GM12891 (cell line): ENCODE results near the gene RAB8A.
"Not testable (repeated sequence)": the region's sequence is repeated elsewhere in the genome, so short reads cannot be mapped to it uniquely, and the experiment has no call there.

Source experiments
- DNase-seq: peaks from one replicate; pipeline ENCODE4 v3.0.0; 2011; ENCODE audit warnings: low spot score; ENCODE audit not compliant: insufficient read length
- FAIRE-seq: peaks from 2 replicates; lab custom pipeline; 2011; peaks lifted over from hg19 to GRCh38; lab: Jason Lieb, UNC
- PAX5 ChIP-seq: IDR thresholded peaks from 2 replicates; pipeline ENCODE4 v1.6.1; 2011; ENCODE audit warnings: low read length, moderate library complexity, mild to moderate bottlenecking; ENCODE audit not compliant: insufficient read depth, severe bottlenecking
- POLR2A ChIP-seq: IDR thresholded peaks from 2 replicates; pipeline ENCODE4 v1.6.1; 2011; ENCODE audit warnings: low read depth, low read length, control low read depth
- POLR2AphosphoS5 ChIP-seq: IDR thresholded peaks from 2 replicates; pipeline ENCODE4 v1.6.1; 2011; ENCODE audit warnings: low read depth, low read length, control low read depth
- POU2F2 ChIP-seq: IDR thresholded peaks from 2 replicates; pipeline ENCODE4 v1.6.1; 2011; ENCODE audit warnings: low read depth, mild to moderate bottlenecking, control low read depth, low read length, moderate library complexity
- SPI1 ChIP-seq: IDR thresholded peaks from 2 replicates; pipeline ENCODE4 v1.6.1; 2011; ENCODE audit warnings: low read depth, low read length, control low read depth
- TAF1 ChIP-seq: IDR thresholded peaks from 2 replicates; pipeline ENCODE4 v1.6.1; 2011; ENCODE audit warnings: low read depth, low read length, control low read depth

The RAB8A gene

DNA sequence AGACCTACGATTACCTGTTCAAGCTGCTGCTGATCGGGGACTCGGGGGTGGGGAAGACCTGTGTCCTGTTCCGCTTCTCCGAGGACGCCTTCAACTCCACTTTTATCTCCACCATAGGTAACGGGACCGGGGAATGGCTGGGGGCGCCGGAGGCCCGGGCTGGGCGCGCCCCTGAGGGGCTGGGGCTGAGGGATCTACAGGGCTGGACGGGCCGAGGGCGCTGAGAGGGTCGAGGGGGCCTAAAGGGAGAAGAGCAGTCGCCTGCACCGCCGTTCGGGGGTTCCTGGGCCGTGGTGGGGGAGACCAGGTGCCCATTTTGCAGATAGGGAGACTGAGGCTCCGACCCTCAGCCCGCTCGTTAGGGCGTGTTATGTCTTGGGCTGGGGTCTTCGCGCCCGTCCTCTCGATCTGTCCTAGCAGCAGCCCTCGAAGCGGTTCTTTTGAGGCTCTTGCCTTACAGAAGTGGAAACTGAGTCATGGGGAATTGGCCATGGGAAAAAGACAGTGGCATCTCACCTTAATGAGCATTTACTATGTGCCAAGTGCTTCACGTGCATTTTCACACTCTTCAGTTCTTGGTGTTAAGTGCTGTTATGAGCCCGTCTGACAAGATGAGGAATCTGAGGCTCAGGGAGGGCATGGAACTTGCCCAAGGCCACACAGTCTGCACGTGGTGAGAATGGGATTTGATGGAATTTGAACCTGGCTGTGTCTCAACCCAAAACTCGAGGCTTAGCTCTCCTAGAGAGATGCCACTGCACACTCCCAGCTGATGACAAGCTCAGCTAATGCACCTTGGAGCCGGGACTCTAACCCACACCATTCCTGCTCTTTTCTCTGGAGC lies 442 bp downstream of the RAB8A start:
- FAIRE-seq = no peak
- no peak for DNase-seq
- TF ChIP-seq POLR2AphosphoS5 (peak; percentile 84), SPI1 (no peak), POU2F2 (no peak), POLR2A (peak; percentile 84), PAX5 (no peak), TAF1 (peak; percentile 94; the same call in 1 of the 2 replicates)

DNA sequence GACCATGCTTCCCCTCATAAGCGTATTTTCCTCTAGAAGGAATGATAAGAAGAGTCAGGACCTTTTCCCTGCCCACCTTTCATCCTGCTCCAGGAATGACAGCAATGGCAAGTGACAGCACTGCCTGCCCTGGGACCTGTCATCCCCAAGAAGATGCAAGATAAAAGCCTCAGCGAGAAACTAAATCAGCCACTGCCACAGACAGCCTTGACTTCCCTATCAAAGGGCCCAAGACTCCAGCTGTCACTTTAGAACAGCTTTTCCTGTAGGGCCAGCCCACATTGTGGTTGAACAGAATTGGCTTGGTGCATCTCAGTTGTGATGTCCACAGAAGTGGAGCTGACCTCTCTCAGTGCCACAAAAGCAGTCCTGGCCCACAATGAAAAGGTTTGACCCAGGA lies 1.1 kb downstream of the RAB8A start:
- no peak for DNase-seq
- TF ChIP-seq POU2F2 = no peak
- TF ChIP-seq PAX5 = no peak
- no peak for TF ChIP-seq SPI1
- no peak for TF ChIP-seq TAF1
- no peak for TF ChIP-seq POLR2A
- no peak for FAIRE-seq

DNA sequence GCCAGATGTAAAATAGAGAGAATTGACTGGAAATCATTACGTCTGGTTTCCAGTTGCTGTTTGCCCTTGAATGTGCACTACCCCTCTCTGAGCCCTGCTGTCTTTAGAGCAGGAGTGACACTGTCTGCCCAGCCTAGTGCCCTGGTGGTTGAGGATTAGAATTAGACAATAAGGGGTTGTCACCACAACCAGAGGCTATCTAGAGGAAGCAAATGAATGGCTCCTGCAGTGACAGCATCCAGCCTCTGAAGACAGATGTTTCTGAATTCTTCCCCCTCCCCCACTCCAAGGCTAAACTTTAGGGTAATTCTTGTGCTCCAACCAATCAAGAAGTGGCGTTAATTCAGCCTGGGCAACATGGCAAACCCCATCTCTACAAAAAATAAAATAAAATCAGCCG lies 2.0 kb downstream of the RAB8A start:
- DNase-seq (no peak), FAIRE-seq (no peak)

DNA sequence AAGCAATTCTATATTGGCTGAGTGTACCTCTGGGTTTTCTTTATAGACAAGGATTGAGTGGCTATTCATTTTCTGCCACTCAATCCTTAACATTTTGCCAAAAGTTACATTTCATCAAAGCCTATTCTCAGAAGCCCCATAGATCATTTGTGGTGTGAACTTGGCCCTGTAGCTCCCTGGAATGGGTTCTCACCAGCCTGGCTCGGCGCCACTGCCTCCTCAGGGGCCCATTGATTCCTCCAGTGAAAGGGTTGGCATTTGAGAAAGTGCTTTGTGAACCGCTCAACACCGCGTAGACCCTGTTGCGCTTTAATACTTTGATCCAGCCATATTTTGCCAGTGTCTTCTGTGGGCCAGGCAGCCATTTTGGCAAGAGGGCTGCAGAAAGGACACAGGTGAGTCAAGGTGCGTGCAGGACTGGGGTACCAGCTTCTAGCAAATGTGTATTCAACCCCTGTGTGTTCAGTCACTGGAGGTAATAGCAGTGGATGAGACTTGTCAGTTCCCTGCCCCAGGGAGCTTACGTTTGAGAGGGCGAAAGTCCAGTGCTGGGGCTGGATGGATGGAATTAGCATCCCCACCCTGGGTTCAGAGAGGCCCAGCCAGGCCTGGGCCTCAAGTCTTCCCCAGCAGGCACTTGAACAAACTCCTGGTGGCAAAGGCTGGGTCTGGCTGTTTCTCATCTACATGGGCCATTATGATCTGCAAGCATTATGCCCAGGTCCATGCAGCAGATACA lies 3.8 kb downstream of the RAB8A start:
- no peak for FAIRE-seq
- TF ChIP-seq POLR2A = no peak
- TF ChIP-seq SPI1 = no peak
- no peak for TF ChIP-seq POU2F2
- DNase-seq = no peak

More for the DNA sequence above, 2.0 kb downstream of the RAB8A start:
- TF ChIP-seq TAF1 = no peak
- no peak for TF ChIP-seq PAX5
- TF ChIP-seq POU2F2 = no peak
- no peak for TF ChIP-seq POLR2A
- no peak for TF ChIP-seq POLR2AphosphoS5
- no peak for TF ChIP-seq SPI1

DNA sequence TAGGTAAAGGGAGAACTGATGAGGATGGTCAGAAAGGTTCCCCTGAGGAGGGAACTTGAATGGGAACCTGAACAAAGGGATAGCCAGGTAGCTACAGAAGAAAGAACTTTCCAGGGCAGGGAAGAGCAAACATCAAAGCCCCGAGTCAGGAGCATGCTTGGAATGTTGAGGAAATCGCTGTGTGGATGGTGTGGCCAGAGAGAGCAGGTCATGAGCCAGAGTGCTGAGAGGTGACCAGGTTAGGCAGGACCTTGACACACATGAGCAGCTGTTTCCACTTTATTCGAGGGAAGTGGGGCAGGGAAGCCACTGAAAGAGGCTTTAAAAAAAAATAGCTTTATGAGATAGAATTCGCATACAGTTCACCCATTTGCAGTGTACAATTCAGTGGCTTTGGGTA lies 4.4 kb downstream of the RAB8A start:
- FAIRE-seq = no peak

GRCh38 chr19:16117594-16118033 lies 5.9 kb downstream of the RAB8A start:
- DNase-seq (no peak), FAIRE-seq (peak; percentile 90)
- TF ChIP-seq PAX5 = peak; percentile 14
- no peak for TF ChIP-seq TAF1
- TF ChIP-seq POLR2A = 0 out of 2 replicates have a peak, but pooled peaks have one; percentile 3

More for the DNA sequence above, 4.4 kb downstream of the RAB8A start:
- DNase-seq = no peak
- no peak for TF ChIP-seq POLR2A
- TF ChIP-seq TAF1 = no peak
- TF ChIP-seq POU2F2 = no peak
- no peak for TF ChIP-seq POLR2AphosphoS5
- TF ChIP-seq SPI1 = no peak

GRCh38 chr19:16118489-16119033 lies 6.9 kb downstream of the RAB8A start:
- TF ChIP-seq SPI1 = peak; percentile 99
- peak; percentile 44; the same call in 1 of the 2 replicates for TF ChIP-seq POLR2A
- TF ChIP-seq POLR2AphosphoS5 = 0 out of 2 replicates have a peak, but pooled peaks have one; percentile 43
- TF ChIP-seq TAF1 = no peak
- peak; percentile 69 for TF ChIP-seq POU2F2
- peak; percentile 46 for TF ChIP-seq PAX5
- peak; percentile 77 for DNase-seq
- peak; percentile 91 for FAIRE-seq

DNA sequence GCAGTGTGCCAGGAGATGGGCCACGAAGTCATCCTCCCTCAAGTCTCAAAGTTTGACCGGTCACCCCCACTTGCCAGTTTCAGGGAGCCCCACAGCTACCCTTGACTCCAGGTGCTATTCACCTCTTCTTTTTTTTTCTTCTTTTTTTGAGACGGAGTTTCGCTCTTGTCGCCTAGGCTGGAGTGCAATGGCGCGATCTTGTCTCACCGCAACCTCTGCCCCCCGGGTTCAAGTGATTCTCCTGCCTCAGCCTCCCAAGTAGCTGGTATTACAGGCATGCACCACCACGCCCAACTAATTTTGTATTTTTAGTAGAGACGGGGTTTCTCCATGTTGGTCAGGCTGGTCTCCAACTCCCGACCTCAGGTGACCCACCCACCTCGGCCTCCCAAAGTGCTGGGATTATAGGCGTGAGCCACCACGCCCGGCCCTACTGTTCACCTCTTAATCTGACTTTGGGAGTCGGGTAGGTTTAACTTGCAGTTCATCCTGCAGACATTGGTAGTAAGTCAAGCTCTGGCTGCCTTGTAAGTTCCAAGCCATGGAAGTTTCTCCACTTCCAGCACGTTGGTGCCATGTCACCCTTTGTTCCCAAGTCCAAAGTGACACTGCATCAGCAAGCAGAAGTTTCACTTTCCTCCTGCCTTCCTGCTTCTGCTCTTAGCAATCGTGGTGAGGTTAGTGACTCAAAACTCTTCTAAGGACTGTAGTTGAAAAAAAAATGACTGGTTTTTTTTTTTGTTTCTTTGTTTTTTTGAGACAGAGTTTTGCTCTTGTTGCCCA lies 7.6 kb downstream of the RAB8A start:
- not testable (repeated sequence) for DNase-seq
- FAIRE-seq = peak; percentile 87
- TF ChIP-seq SPI1 = peak; percentile 71

GRCh38 chr19:16121141-16121540 lies 9.5 kb downstream of the RAB8A start:
- no peak for TF ChIP-seq POLR2AphosphoS5
- TF ChIP-seq POLR2A = no peak
- DNase-seq (no peak), FAIRE-seq (no peak)
